ENCODE data around the gene HDDC3. TPM values are rescaled to one million over a fixed set of nuclear protein-coding genes. Genes with fewer than 3 reads are reported as not detected.

HDDC3 gene
- total and polyA plus RNA-seq, 9 of the 15 experiments (the other 6 are each of a cell fraction or from before 2014, with no cell fraction given): 14.9 to 55.8 (median 36.9) TPM

DNA sequence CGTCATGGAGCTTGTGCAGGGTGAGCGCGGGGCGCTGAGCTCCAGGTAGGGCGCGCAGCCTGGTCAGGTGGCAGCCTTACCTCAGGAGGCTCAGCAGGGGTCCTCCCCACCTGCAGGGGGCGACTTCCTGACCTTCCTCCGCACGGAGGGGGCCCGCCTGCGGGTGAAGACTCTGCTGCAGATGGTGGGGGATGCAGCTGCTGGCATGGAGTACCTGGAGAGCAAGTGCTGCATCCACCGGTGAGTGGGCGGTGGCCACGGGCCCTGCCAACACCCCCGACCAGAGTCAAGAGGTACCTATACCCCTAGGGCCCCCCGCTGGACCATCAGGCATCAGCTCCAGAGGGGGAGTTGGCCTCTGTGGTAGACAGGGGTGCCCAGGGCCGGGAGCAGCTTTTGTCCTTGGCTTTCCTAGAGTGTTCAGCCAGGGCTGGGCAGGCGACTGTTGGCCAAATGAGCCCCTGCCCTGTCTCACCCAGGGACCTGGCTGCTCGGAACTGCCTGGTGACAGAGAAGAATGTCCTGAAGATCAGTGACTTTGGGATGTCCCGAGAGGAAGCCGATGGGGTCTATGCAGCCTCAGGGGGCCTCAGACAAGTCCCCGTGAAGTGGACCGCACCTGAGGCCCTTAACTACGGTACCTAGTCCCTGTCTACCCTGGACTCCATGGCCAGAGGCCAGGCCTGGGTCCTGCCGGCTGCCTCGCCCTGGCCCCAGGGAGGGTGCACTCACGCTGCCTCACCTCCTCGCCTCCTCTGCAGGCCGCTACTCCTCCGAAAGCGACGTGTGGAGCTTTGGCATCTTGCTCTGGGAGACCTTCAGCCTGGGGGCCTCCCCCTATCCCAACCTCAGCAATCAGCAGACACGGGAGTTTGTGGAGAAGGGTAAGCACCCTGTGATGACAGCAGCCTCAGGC lies 38.9 kb downstream of the HDDC3 start (continued):
- peak; percentile 34; the same call in 1 of the 2 replicates for TF ChIP-seq THAP12 (CRISPR knock-in tag; IDR thresholded peaks at IDR 0.05)
- TF ChIP-seq ZNF282 (CRISPR knock-in tag; IDR thresholded peaks at IDR 0.05): no peak
- no peak for TF ChIP-seq ZNF511 (CRISPR knock-in tag; IDR thresholded peaks at IDR 0.05)
- no peak for TF ChIP-seq ZKSCAN1 (IDR thresholded peaks at IDR 0.05; ENCODE audit: low read depth, low read length)
- TF ChIP-seq ZNF24 (IDR thresholded peaks at IDR 0.05): no peak
- TF ChIP-seq POLR2G (IDR thresholded peaks at IDR 0.05; ENCODE audit: low read depth, low read length): peak; percentile 52; the same call in 1 of the 2 replicates
- no peak for TF ChIP-seq MIER1 (IDR thresholded peaks at IDR 0.05; ENCODE audit: low read depth)
- no peak for TF ChIP-seq EWSR1 (IDR thresholded peaks at IDR 0.05; ENCODE audit: borderline replicate concordance, low read depth, partially characterized antibody)
- TF ChIP-seq, protein P1, sequence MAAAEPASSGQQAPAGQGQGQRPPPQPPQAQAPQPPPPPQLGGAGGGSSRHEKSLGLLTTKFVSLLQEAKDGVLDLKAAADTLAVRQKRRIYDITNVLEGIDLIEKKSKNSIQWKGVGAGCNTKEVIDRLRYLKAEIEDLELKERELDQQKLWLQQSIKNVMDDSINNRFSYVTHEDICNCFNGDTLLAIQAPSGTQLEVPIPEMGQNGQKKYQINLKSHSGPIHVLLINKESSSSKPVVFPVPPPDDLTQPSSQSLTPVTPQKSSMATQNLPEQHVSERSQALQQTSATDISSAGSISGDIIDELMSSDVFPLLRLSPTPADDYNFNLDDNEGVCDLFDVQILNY (CRISPR knock-in tag; IDR thresholded peaks at IDR 0.05): no peak
- TF ChIP-seq STAG1 (CRISPR knock-in tag; IDR thresholded peaks at IDR 0.05; ENCODE audit: borderline replicate concordance): no peak
- no peak for TF ChIP-seq ARHGAP35 (IDR thresholded peaks at IDR 0.05; ENCODE audit: partially characterized antibody)
- no peak for TF ChIP-seq COPS2 (conservative IDR thresholded peaks at IDR 0.05)
- TF ChIP-seq, protein P2, sequence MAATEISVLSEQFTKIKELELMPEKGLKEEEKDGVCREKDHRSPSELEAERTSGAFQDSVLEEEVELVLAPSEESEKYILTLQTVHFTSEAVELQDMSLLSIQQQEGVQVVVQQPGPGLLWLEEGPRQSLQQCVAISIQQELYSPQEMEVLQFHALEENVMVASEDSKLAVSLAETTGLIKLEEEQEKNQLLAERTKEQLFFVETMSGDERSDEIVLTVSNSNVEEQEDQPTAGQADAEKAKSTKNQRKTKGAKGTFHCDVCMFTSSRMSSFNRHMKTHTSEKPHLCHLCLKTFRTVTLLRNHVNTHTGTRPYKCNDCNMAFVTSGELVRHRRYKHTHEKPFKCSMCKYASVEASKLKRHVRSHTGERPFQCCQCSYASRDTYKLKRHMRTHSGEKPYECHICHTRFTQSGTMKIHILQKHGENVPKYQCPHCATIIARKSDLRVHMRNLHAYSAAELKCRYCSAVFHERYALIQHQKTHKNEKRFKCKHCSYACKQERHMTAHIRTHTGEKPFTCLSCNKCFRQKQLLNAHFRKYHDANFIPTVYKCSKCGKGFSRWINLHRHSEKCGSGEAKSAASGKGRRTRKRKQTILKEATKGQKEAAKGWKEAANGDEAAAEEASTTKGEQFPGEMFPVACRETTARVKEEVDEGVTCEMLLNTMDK (IDR thresholded peaks at IDR 0.05; ENCODE audit: borderline replicate concordance, insufficient read depth, low read depth, low read length, poor library complexity, severe bottlenecking): peak; percentile 89
- TF ChIP-seq BMI1 (IDR thresholded peaks at IDR 0.05; ENCODE audit: low read length): no peak
- TF ChIP-seq, protein P3, sequence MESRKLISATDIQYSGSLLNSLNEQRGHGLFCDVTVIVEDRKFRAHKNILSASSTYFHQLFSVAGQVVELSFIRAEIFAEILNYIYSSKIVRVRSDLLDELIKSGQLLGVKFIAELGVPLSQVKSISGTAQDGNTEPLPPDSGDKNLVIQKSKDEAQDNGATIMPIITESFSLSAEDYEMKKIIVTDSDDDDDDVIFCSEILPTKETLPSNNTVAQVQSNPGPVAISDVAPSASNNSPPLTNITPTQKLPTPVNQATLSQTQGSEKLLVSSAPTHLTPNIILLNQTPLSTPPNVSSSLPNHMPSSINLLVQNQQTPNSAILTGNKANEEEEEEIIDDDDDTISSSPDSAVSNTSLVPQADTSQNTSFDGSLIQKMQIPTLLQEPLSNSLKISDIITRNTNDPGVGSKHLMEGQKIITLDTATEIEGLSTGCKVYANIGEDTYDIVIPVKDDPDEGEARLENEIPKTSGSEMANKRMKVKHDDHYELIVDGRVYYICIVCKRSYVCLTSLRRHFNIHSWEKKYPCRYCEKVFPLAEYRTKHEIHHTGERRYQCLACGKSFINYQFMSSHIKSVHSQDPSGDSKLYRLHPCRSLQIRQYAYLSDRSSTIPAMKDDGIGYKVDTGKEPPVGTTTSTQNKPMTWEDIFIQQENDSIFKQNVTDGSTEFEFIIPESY (CRISPR knock-in tag; IDR thresholded peaks at IDR 0.05): peak; percentile 73
- TF ChIP-seq FIP1L1 (IDR thresholded peaks at IDR 0.05; ENCODE audit: low read depth, low read length, poor library complexity, severe bottlenecking): no peak
- no peak for TF ChIP-seq MTA2 (IDR thresholded peaks at IDR 0.05; ENCODE audit: low read depth)
